ENCODE measurements around the gene ACP2.

Gene ACP2

GRCh38 chr11:47268448-47269001 is 19.9 kb upstream of the ACP2 start:
- DNase-seq, result no peak

GRCh38 chr11:47267876-47268275 is 19.3 kb upstream of the ACP2 start:
- DNase-seq, result no peak

GRCh38 chr11:47264521-47264920 is 15.9 kb upstream of the ACP2 start:
- no peak for DNase-seq

- DNase-seq, result no peak
These were observed 15.5 kb upstream of the ACP2 start for GRCh38 chr11:47264119-47264518.

GRCh38 chr11:47261291-47261800 is 12.7 kb upstream of the ACP2 start:
- DNase-seq, result no peak

- no peak for DNase-seq
These were observed 11.8 kb upstream of the ACP2 start for GRCh38 chr11:47260366-47260765.

GRCh38 chr11:47259232-47259977 is 10.8 kb upstream of the ACP2 start:
- no peak for DNase-seq

GRCh38 chr11:47258317-47258902 is 9.8 kb upstream of the ACP2 start:
- DNase-seq, result no peak

GRCh38 chr11:47257517-47258316 is 9.1 kb upstream of the ACP2 start, which contains the start of gene NR1H3:
Gene NR1H3, plus strand, starts transcription at chr11:47257996. Its CDS starts 1,221 bp downstream, at chr11:47259217.
- DNase-seq, result no peak

- no peak for DNase-seq
These were observed 8.5 kb upstream of the ACP2 start for GRCh38 chr11:47257177-47257516.

- no peak for DNase-seq
These were observed 7.8 kb upstream of the ACP2 start for GRCh38 chr11:47256374-47256773.

GRCh38 chr11:47254386-47254785 is 5.8 kb upstream of the ACP2 start:
- DNase-seq, result no peak

GRCh38 chr11:47253660-47254059 is 5.0 kb upstream of the ACP2 start:
- no peak for DNase-seq

GRCh38 chr11:47251751-47252150 is 3.1 kb upstream of the ACP2 start:
- no peak for DNase-seq

- no peak for DNase-seq
These were observed 733 bp upstream of the ACP2 start for GRCh38 chr11:47249378-47249715.

- no peak for DNase-seq
These were observed 330 bp downstream of the ACP2 start for GRCh38 chr11:47248304-47248663.

- DNase-seq, result no peak
These were observed 1.1 kb downstream of the ACP2 start for GRCh38 chr11:47247502-47247901.

- DNase-seq, result no peak
These were observed 2.8 kb downstream of the ACP2 start for GRCh38 chr11:47245611-47246357.

GRCh38 chr11:47244448-47245350 is 3.9 kb downstream of the ACP2 start:
- no peak for DNase-seq

- no peak for DNase-seq
These were observed 5.2 kb downstream of the ACP2 start for GRCh38 chr11:47243454-47243853.

- DNase-seq, result no peak
These were observed 5.9 kb downstream of the ACP2 start for GRCh38 chr11:47242596-47243192.
